Activated B cell treated with CpG ODN at 0.5 μM for 24 hours (primary cell): ENCODE results near the gene PTPRK. TPM values are rescaled to one million over a fixed set of nuclear protein-coding genes. Genes with fewer than 3 reads are reported as not detected.

ENCODE experiments used
- ATAC-seq: fragments of 200-7000 bp; cut with Tn5 transposase; one replicate; pipeline ENCODE4 v1.10.0; 2021; ENCODE audit warnings: low read depth, mild to moderate bottlenecking, moderate library complexity
- CTCF ChIA-PET: fragments of 350-600 bp; sonication (Branson Sonifier 250); formaldehyde crosslinking; loops from one replicate; lab custom pipeline; 2021; ENCODE audit warnings: antibody characterized with exemption; lab: Charles Lee
- POLR2A ChIA-PET: fragments of 350-600 bp; sonication (Branson Sonifier 250); formaldehyde crosslinking; loops from one replicate; lab custom pipeline; 2021; ENCODE audit warnings: antibody characterized with exemption; lab: Charles Lee
- DNase-seq: peaks from one replicate; pipeline ENCODE4 v3.0.0; 2022
- H3K27ac Mint-ChIP-seq: one replicate; pipeline ENCODE4 v1.8.0; 2020; ENCODE audit warnings: mixed read lengths
- H3K27me3 Mint-ChIP-seq: one replicate; pipeline ENCODE4 v1.8.0; 2021; ENCODE audit warnings: mixed read lengths
- H3K36me3 Mint-ChIP-seq: one replicate; pipeline ENCODE4 v1.8.0; 2021; ENCODE audit warnings: low read depth, mixed read lengths
- H3K4me1 Mint-ChIP-seq: one replicate; pipeline ENCODE4 v1.8.0; 2021; ENCODE audit warnings: mixed read lengths
- H3K4me3 Mint-ChIP-seq: one replicate; pipeline ENCODE4 v1.8.0; 2020; ENCODE audit warnings: mild to moderate bottlenecking, mixed read lengths
- H3K9me3 Mint-ChIP-seq: one replicate; pipeline ENCODE4 v1.8.0; 2020; ENCODE audit warnings: mixed read lengths
- CTCF ChIP-seq: fragments of 200-600 bp; IDR thresholded peaks from one replicate; pipeline ENCODE4 v1.8.0; 2022; ENCODE audit warnings: antibody characterized with exemption, mild to moderate bottlenecking
- intact Hi-C: fragments of 100-400 bp; cut with micrococcal nuclease; formaldehyde crosslinking; loops from one replicate; pipeline ENCODE4 v1.15.1; 2024
- total RNA-seq: library from RNA; stranded (reverse); gene quantifications from 2 replicates; pipeline ENCODE4 v1.2.3, GENCODE V29; 2022

Gene PTPRK
- total RNA-seq, 1 donor from 2014 or later, result 14.2 TPM

GRCh38 chr6:128202169-128202765 is 318.1 kb downstream of the PTPRK start:
- DNase-seq (no peak), ATAC-seq (no peak)
- Mint-ChIP-seq H3K27ac (no peak overlapping the region), H3K4me1 (peaks cover 20% of the 10 kb centered on the region), H3K9me3 (no peaks in the 10 kb centered on the region), H3K4me3 (no peak overlapping the region), H3K27me3 (no peaks in the 10 kb centered on the region), H3K36me3 (no peaks in the 10 kb centered on the region)
- intact Hi-C loops, result no loop called here
- ChIA-PET POLR2A (no interaction called here), CTCF (no interaction called here)
- no peak for TF ChIP-seq CTCF

GRCh38 chr6:128200789-128201188 is 319.6 kb downstream of the PTPRK start:
- intact Hi-C loops, result no loop called here
- CTCF ChIA-PET, result no interaction called here
- TF ChIP-seq CTCF, result no peak
- Mint-ChIP-seq H3K9me3 (no peaks in the 10 kb centered on the region), H3K27me3 (no peaks in the 10 kb centered on the region), H3K27ac (no peak overlapping the region), H3K4me3 (no peak overlapping the region), H3K4me1 (peaks cover 17% of the 10 kb centered on the region), H3K36me3 (no peaks in the 10 kb centered on the region)
- no peak for ATAC-seq
- no peak for DNase-seq
- POLR2A ChIA-PET, result no interaction called here

GRCh38 chr6:128199461-128199860 is 320.9 kb downstream of the PTPRK start:
- no peaks in the 10 kb centered on the region for H3K36me3 Mint-ChIP-seq
- POLR2A ChIA-PET, result no interaction called here
- DNase-seq (no peak), ATAC-seq (no peak)
- H3K27me3 Mint-ChIP-seq, result no peaks in the 10 kb centered on the region
- H3K4me1 Mint-ChIP-seq, result peaks cover 16% of the 10 kb centered on the region
- intact Hi-C loops, result no loop called here
- no peak for TF ChIP-seq CTCF
- CTCF ChIA-PET, result no interaction called here
- no peak overlapping the region for H3K27ac Mint-ChIP-seq
- no peak overlapping the region for H3K4me3 Mint-ChIP-seq
- no peaks in the 10 kb centered on the region for H3K9me3 Mint-ChIP-seq

- no peak overlapping the region for H3K27ac Mint-ChIP-seq
- intact Hi-C loops, result no loop called here
- H3K9me3 Mint-ChIP-seq, result no peaks in the 10 kb centered on the region
- DNase-seq (no peak), ATAC-seq (no peak)
- no peak overlapping the region for H3K4me3 Mint-ChIP-seq
- CTCF ChIA-PET, result no interaction called here
- no peaks in the 10 kb centered on the region for H3K27me3 Mint-ChIP-seq
- no peaks in the 10 kb centered on the region for H3K36me3 Mint-ChIP-seq
- POLR2A ChIA-PET, result interaction anchor here (0.7 kb wide), 1 partner anchor 1678 kb away, joined by 3 read pairs; no protein-coding TSS in a partner anchor
- no peak for TF ChIP-seq CTCF
- peaks cover 2% of the 10 kb centered on the region for H3K4me1 Mint-ChIP-seq
These were observed 327.4 kb downstream of the PTPRK start for GRCh38 chr6:128192972-128193371.

- Mint-ChIP-seq H3K36me3 (peaks cover 8% of the 10 kb centered on the region), H3K27me3 (no peaks in the 10 kb centered on the region), H3K4me3 (no peak overlapping the region), H3K9me3 (no peaks in the 10 kb centered on the region), H3K27ac (no peak overlapping the region), H3K4me1 (peaks cover 6% of the 10 kb centered on the region)
- DNase-seq (no peak), ATAC-seq (no peak)
- POLR2A ChIA-PET, result no interaction called here
- CTCF ChIA-PET, result no interaction called here
- intact Hi-C loops, result no loop called here
- TF ChIP-seq CTCF, result no peak
These were observed 331.7 kb downstream of the PTPRK start for GRCh38 chr6:128188678-128189077.
